M059J (cell line): ENCODE data around the gene RIPOR3. TPM values are rescaled to one million over a fixed set of nuclear protein-coding genes. Genes with fewer than 3 reads are reported as not detected.
"Not testable (repeated sequence)": the region's sequence is repeated elsewhere in the genome, so short reads cannot be mapped to it uniquely, and the experiment has no call there.

ENCODE experiments used
- DNase-seq: peaks from one replicate; pipeline ENCODE4 v3.0.0-alpha.2; 2012; ENCODE audit warnings: low read depth
- total RNA-seq: library from RNA; depleted of rRNA; stranded (reverse); fragments of >200 nt; shearing (Covaris generic); gene quantifications from 2 replicates; pipeline ENCODE4 v1.2.3, GENCODE V29; 2014

The RIPOR3 gene
- total RNA-seq, 1 experiment from 2014 or later = 1.5 TPM

DNA sequence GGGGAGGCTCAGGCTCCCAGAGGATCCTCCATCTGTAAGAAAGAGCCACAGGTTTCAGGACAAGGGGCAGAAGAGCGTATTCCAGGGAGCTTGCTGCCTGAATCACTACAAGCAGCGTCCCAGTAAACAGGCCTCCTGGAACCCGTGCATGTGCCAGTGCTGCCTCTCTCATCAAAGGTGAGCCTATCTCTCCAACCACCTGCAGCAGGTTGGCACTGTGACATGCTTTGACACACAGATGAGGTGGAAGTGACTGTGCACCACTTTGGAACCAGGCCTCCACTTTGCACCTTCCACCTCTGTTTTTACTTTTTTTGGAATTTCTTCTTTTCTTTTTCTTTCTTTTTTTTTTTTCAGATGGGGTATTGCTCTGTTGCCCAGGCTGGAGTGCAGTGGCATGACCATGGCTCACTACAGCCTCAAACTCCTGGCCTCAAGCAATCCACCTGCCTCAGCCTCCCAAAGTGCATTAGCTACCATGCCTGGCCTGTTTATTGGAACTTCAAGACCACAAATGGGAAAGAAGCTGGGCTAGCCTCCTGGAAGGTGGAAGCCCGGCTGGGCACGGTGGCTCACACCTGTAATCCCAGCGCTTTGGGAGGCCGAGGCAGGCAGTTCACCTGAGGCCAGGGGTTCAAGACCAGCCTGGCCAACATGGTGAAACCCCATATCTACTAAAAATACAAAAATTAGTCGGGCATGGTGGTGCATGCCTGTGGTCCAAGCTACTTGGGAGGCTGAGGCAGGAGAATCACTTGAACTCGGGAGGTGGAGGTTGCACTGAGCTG, 12.5 kb upstream of the RIPOR3 start:
- DNase-seq = not testable (repeated sequence)

DNA sequence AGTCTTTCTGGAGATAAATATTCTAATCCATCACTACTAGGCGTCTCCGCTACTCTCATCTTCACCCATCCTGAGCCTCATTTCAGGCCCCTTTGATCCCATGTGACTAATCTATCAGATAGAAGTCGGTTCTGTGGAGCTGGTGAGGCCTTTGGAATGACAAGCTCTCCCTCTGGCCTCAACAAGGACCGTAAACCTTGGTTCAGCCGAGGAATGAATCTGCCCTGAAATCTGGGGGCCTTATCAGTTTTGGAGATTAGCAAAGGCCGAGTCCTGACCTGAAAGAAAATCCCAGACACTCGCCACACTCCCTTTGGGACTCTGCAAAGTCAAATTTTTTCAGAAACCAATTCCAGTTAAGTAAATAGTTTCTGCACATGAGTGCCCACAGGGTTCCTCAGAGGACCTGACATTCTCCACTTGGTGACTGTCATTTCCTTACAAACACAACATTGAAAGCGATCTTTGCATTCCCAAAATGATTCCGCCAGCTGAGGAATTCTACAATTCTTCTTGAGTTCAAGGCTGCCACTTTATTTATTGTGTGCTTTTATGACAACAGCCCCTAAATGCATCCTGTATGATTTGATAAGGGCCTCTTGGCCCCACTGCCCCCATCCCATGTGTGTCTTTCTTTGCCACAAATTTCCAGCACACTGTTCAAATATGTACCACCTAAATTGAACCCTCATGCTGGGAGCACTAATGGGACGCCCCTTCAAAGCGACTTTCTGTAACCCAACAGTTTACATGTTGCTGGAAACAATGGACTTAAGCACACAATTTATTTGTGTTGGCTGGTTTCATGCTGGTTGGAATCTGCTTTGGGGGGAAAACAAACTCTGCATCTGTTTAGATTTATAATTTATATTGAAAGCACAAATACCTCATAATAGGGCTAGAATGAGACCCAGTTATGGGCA, 10.0 kb upstream of the RIPOR3 start:
- DNase-seq = no peak

DNA sequence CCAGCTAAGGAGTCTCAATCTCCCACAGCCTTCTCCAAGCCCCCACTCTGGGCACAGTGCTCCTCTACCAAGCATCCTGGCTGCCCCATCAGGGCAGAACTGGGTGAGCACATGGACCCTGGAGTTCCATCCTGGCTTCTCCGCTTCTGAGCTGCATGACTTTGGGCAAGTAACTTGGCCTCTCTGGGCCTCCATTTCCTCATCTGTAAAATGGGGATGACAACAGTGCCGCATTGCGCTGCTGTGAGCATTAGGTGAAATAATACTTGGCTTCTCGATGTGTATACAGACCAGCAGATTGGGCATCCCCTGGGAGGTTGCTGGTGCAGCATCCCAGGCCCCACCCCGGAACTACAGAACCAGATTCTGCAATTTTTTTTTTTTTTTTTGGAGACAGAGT, 8.3 kb upstream of the RIPOR3 start:
- DNase-seq = no peak

DNA sequence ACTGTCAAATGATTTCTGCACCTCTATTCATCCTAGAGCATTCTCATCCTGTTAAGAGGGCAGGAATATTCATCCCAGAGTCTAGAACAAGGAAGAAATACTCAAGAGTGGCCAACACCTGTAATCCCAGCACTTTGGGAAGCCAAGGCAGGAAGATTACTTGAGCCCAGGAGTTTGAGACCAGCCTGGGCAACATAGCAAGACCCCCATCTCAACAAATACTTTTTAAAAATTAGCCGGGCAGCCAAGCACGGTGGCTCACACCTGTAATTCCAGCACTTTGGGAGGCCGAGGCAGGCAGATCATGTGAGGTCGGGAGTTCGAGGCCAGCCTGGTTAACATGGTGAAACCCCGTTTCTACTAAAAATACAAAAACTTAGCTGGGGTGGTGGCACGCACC, 6.9 kb upstream of the RIPOR3 start:
- not testable (repeated sequence) for DNase-seq

DNA sequence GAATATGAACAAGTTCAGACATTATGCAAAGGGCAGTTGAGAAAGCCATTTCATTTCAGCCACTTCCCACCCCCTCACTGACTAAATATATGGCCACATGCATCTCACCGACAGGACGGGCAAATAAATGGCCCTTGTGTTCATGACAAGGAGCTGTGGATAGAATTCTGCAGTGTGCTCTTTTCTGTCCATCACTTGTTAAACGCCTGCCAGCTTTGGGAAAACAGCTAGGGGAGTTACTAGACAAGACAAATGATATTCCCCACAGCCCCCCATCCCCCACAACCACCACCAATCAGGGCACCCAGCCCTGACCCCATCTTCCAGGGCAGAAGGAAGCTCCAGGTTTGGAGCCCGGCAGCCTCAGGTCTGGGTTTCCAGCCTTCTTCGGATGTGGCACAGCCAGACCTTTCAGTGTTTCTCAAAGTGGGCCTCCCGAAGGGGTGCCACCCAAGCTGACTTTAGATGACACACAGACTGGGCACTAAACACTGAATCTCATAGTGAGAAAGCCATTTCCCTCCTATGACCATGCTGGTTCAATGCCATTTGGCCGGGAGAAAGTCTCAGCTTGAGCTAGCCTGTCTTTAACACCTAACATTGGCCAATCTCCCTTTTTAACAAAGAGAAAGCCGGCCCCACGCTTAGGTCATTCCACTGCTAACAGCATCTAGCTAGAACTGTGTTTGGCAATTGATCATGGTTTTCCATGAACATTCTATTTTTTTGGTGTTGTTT, 4.0 kb upstream of the RIPOR3 start:
- DNase-seq = peak; percentile 21

DNA sequence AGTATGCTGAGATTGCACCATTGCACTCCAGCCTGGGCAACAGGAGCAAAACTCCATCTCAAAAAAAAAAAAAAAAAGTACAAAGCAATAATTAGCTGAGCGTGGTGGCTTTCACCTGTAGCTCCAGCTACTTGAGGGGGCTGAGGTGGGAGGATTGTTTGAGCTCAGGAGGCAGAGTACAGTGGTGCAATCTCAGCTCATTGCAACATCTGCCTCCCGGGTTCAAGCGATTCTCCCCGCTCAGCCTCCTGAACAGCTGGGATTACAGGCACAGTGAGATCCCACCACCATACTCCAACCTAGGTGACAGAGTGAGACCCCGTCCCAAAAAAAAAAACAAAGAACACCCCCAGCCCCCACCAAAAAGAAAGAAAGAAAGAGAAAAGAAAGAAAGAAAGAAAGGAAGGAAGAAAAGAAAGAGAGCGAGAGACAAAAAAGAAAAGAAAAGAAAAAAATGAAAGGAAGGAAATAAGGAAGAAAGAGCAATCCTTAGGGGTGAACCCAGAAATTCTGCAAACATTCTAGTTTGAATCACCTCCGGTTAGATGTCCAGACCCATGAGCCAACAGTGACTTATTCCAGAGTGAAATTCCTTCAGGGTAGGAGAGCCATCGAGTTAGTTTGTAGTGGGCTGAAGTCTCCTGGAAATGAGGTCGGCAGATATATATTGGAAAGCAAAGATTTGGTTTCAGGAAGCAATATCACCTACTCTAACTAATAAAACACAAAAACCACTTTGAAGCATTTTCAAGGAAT, 3.2 kb upstream of the RIPOR3 start:
- DNase-seq = peak; percentile 46

DNA sequence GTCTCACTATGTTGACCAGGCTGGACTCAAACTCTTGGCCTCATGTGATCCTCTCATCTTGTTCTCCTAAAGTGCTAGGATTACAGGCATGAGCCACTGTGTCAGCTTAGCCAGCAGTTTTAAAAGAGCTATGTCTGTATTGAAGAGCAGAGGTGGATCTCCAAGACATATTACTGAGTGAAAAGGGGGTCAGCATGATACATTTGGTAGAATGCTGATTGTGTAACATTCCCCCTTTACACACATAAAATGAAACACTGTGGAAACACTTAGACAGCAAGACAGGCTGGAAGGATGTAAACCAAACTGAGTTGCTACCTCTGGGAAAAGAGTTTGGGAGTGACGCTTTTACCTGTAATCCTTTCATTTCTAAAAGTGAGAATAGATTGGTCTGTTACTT, 1.7 kb upstream of the RIPOR3 start:
- no peak for DNase-seq

DNA sequence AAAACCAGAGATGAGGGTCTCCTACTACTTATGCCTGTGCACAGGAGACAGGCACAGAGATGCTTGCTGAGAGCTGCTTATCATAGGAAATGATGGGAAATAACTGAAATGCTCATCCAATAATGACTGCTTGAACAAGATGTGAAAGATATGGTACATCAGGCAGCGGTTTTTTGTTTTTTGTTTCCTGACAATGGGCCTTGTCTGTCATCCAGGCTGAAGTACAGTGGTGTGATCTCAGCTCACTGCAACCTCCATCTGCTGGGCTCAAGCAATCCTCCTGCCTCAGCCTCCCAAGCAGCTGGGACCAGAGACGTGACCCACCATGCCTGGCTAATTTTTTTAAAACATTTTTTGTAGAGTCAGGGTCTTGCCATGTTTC, 1.2 kb upstream of the RIPOR3 start:
- DNase-seq = no peak

DNA sequence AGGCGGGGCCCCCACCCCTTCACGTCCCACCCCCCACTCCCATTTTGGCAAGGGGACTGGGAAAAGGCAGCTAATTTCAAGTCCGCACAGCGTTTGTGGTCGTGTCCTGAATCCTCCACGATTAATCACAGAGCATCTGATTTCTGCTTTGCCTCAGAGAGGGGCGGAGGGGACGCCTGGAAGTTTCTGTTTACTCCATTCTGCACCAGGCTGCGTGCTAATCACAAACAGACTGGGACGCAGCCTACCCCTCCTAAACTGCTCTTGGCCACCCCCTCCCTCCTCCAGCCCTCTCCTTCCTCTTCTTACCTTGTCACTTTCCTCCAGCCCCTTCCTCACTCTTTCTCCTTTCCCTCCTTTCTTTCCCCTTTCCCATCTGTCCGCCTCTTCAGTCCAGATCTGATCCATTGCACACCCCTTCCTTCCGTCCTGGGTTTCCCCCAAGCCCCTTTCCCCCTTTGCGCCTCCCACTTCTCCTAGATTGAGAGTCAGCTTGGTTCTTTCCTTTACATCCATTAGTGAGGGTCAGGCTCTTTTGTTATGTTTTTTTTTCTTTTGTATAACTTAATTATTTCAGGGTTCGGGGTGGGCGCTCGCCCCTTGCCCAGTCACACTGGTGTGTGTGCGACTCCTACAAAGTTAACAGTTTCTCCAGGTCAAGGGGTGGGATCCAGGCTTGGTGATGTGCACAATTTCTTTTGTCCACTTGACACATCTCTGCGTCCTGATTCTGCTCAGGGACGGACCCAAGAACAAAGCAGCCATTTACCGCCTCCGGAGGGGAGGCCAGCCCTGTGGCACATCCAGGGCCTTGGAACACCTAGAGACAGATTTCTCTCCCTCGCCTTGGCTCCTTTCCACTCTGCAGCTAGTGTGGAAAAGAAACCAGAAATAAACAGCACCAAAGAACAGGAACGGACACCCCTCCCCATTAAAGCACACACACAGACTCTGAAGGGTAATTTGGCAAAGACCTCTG, 520 bp upstream of the RIPOR3 start:
- DNase-seq = peak; percentile 61

DNA sequence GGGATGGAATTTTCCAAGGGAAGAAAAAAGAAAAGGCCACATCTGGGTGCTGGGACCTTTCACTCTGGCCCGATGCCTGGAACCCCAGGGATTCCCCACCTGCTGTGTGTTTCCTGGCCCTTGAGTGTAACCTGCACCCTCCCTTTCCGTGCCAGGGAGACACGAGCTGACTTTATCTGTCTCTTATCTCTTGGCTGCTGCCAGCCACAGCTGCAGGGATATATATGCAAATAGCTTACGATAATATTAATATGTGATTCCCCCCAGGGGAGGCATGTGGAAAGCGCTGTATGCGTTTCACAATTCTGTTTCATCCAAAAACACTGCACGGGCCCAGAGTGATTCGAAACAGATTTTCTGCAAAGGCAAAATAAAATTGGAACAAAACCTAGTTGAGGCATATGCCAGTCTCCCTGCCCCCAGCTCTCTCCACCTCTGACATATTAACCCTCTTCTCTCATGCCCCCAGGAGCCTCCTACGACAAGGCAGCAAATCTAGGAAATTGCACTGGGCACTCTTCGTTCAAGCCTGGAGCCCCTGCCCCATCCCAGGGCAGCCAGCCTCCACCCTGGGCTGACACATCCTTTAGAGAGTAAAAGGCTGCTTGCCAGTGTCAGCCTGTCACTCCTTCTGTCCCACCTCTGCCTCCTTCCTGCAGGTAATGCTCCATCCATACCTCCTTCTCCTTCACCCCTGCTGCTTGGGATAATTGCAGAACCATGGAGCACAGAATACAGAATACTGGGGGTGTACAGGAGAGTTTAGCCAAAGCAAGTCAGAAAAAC, 1.3 kb downstream of the RIPOR3 start:
- peak; percentile 28 for DNase-seq

DNA sequence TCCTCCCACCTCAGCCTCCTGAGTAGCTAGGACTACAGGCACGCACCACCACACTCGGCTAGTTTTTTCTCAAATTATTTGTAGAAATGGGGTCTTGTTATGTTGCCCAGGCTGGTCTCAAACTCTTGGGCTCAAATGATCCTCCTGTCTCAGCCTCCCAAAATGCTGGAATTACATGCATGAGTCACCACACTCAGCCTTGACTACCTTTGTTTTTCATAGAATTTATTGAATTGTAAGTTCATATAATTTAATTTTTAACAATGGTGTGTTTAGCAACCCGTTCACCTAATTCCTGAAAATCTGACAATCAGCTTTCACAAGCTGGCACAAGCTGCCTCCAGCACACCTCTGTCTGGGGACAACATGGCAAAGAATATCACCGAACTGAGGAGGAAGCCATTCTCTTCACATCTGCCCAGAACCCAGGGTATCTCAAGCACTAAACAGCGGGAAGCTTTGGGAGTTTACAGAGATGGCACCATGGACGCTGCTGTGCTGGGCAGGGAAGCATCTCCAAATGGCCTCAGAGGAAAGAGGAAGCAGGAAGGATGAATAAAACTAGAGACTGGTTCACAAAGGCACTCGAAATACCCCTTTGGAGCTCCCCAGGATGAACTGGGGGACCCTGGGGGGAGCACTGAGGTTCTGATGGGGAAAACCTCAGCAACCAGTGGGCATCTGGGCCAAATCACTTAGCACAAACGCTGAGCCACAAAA, 2.9 kb downstream of the RIPOR3 start:
- no peak for DNase-seq

DNA sequence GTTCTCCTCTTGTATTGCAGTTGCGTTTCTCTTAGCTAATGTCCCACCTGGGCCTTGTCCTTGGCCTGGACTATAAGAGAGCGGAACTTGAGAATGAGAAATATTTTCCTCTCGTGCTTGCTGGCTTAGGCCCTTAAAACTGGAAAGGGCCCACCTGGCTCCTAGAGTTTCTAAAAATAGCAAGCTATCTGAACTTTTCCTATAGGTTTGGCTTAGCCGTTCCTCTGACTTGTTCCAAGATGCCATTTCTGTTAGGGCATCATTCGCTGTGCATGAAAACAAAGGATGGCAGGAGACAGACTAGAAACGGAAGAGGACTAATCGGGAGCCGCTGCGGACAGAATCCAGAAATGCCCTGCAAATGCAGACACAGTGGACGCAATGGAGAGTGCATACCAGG, 4.5 kb downstream of the RIPOR3 start:
- no peak for DNase-seq

DNA sequence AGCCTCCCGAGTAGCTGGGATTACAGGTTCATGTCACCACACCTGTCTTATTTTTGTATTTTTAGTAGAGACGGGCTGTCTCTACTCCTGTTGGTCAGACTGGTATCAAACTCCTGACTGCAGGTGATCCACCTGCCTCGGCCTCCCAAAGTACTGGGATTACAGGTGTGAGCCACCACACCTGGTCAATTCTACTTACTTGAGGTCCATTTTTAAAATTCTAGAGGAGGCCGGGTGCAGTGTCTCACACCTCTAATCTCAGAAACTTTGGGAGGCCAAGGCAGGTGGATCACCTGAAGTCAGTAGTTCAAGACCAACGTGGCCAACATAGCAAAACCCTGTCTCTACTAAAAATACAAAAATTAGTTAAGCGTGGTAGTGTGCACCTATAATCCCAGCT, 7.8 kb downstream of the RIPOR3 start:
- DNase-seq = no peak

DNA sequence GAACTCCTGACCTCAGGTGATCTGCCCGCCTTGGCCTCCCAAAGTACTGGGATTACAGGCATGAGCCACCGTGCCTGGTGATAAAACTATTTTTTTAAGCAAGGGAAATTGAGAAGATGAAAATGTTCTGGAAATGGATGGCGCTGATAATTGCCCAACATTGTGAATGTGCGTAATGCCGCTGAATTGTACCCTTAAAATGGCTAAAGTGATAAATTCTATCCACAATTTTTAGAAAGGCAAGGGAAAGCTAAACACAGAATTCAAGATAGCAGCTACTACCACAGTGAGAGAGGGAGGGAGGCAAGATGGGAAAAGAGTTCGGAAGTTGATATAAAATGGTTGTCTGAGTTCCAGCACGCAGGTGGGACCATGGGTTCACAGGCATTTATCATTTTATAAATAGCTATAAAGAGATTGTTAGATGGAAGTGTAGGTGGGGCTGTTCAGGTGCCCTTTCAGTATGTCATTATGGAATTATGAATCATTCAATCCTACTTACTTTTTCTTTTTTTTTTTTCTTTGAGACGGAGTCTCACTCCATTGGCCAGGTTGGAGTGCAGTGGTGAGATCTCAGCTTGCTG, 8.3 kb downstream of the RIPOR3 start:
- no peak for DNase-seq

DNA sequence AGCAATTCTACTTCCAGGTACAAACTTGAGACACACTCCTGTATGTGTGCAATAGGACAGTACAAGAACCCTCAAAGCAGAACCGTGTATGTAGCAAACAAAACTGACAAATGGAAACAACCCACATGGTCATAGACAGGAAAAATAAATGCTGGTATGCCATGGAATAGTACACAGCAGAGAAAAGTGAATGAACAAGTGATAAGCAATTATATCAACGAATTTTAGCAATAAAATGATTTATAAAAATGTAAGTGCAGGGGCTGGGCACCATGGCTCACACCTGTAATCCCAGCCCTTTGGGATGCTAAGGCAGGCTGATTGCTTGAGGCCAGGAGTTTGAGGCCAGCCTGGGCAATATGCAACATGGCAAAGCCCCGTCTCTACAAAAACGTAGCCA, 9.3 kb downstream of the RIPOR3 start:
- no peak for DNase-seq

DNA sequence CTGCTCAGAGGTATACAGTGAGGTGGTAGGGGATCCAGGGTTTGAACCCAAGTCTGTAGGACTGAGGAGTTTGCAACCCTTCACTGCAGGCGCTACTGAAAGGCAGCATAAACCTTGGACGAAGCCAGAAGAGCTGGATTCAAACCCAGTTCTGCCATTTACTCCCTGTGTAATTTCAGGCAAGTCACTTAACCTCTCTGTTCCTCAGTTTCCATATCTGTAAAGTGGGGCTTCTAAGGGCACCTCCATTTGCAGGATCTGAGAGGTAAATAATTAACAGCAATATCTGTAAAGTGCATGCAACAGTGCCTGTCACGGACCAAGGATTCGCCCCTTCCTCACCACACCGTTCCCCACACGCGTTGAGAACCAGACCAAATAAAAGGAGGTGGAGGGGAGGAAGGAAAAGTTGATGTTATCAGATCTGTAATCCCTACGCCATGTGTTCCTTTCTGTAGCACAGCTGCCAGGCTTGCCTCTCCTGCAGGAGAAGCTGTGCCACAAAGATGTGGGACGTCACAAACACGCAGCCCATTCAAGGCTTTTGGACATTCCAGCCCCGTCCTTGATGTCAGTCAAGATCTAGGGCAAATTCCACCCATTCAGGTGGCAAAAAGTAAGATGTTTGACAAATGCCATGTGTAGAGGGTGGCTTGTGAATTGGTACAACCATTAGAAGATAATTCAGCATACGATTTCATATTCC, 9.8 kb downstream of the RIPOR3 start:
- DNase-seq = no peak

DNA sequence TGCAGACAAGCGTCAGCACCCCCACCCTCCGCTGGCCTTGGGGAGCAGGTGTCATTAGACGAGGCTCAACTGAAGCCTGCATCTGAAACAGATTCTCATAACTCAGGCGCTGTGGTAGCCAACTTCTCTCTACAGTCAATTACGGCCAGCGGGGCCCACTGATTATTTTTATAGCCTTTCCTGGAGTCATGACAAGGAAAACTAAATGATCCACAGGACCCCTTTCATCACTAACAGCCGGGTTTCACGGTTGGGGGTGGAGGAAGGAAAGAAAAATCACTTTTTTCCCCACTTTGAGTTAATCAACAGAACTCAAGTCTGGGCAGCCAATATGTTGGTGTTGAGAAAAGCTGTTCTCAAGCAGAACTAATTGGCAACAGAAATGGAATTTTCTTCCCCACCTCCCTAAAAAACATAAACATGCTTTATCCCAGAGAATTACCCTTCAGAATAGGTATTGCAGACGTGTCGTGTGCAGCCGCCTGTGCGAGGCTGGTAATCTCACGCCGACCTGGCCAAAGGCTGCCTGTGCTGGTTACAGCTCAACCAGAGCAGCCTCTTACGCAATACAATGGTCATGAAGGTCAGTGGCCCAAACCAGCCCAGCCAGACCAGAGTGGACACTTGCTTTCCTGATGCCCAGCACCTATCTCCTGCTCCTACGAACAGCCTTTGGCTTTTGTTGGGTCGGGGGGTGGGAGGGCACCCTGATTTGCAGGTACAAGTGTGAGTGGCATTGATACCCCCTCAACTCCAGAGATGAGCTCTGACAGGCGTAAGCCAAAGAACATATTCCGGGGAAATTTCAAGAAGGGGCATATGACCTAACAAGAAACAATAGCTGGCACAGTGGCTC, 11.0 kb downstream of the RIPOR3 start:
- DNase-seq = peak; percentile 65
